Left lobe of liver (tissue), 2 donors: Measurements from ENCODE around the gene USP12. TPM values are rescaled to one million over a fixed set of nuclear protein-coding genes. Genes with fewer than 3 reads are reported as not detected.
A peak's percentile ranks its signal among the peaks of the same experiment; 100 is the strongest.
"Not testable (repeated sequence)": the region's sequence is repeated elsewhere in the genome, so short reads cannot be mapped to it uniquely, and the experiment has no call there.

ENCODE experiments used
- ATAC-seq: fragments of 200-7000 bp; cut with Tn5 transposase; one replicate; pipeline ENCODE4 v1.9.1; 2020; ENCODE audit warnings: mild to moderate bottlenecking, moderate library complexity
- DNase-seq: peaks from one replicate; pipeline ENCODE4 v3.0.0-alpha.2; 2020; ENCODE audit warnings: low spot score
- total RNA-seq: library from RNA; stranded (reverse); gene quantifications from one replicate; pipeline ENCODE4 v1.2.1, GENCODE V29; 2021
- donor health status: DM: no; HTN: no; CAD: no; lungs with moderate emphysema.
- donor health status: DM: no; HTN: yes; CAD: no.

The USP12 gene, protein sequence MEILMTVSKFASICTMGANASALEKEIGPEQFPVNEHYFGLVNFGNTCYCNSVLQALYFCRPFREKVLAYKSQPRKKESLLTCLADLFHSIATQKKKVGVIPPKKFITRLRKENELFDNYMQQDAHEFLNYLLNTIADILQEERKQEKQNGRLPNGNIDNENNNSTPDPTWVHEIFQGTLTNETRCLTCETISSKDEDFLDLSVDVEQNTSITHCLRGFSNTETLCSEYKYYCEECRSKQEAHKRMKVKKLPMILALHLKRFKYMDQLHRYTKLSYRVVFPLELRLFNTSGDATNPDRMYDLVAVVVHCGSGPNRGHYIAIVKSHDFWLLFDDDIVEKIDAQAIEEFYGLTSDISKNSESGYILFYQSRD
- 11.5 TPM for total RNA-seq

DNA sequence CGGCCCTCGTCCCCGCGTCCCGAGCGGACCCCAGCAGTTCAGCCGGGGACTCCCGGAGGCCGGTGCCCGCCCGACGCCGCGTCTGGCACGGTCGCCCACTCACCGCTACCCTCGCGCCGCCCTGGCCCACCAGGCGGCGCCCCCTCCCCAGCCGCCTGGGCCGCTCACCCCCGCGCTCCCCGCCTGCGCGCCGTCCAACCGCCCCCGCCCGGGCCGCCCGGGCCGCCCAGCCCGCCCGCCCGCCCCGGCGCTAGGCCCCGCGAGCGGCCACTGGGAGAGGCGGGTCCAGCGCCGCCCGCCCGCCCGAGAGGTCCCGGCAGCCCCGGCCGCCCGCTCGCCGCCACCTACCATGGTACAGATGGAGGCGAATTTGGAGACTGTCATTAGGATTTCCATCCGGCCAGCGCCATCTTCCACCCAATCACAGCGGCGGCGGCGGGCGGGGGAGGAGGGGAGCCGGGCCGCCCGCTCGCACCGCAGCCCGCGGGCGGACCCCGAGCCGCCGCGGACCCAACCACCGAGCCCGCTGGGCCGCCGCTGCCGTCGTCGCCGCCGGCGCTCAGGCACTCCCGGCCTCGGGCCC lies at the start of gene USP12:
USP12 (minus strand) TSS at position 568 of the 583 bp plus-strand sequence; CDS start at position 396, 172 bp downstream.
- DNase-seq, result peak; percentile 57
- peak; percentile 36 for ATAC-seq

GRCh38 chr13:27219611-27220010 lies 48.0 kb upstream of the USP12 start:
- DNase-seq, result no peak

GRCh38 chr13:27218861-27219260 lies 47.2 kb upstream of the USP12 start:
- ATAC-seq, DNase-seq: not testable (repeated sequence)

More at GRCh38 chr13:27219611-27220010, 48.0 kb upstream of the USP12 start:
- no peak for ATAC-seq

- not testable (repeated sequence) for DNase-seq, ATAC-seq
Measured at GRCh38 chr13:27217791-27218190, 46.2 kb upstream of the USP12 start.

DNA sequence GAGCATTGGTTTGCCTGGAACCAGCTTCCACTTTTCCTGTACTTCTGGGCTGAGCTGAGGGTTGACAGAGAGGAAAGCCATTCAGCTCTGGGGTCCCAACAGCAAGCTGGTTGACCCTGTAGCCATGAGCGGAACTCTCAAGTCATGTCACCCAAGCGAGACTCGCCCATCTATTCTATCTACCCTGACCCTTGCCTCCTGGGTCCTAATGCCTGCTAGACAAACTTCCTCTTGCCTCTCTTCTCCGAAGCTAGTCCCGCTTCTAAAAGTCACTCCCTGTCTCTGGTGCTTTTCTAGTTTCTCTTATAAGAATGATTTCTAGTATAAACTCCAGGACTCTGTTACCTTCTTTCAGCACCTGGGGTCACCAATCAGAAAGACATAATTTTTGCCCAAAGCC lies 41.8 kb upstream of the USP12 start:
- DNase-seq, ATAC-seq: not testable (repeated sequence)

DNA sequence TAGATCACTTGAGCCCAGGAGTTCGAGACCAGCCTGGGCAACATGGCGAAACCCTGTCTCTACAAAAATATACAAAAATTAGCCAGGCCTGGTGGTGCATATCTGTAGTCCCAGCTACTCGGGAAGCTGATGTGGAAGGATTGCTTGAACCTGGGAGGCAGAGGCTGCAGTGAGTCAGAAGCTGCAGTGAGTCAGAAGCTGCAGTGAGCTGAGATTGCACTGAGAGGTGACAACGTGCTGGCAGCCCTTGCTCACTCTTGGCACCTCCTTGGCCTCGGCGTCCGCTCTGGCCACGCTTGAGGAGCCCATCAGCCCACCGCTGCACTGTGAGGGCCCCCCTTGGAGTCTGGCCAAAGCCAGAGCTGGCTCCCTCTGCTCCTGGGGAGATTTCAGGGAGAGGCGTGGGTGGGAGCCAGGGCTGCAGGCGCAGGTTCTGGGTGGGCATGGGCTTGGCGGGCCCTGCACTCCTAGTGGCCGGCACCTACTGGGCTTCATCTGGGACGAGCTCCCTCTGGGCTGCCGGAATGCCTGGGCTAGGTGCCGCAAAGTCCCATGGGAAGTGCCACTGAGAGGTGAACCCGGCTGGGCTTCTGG lies 40.3 kb upstream of the USP12 start:
- no peak for DNase-seq
- ATAC-seq, result no peak

DNA sequence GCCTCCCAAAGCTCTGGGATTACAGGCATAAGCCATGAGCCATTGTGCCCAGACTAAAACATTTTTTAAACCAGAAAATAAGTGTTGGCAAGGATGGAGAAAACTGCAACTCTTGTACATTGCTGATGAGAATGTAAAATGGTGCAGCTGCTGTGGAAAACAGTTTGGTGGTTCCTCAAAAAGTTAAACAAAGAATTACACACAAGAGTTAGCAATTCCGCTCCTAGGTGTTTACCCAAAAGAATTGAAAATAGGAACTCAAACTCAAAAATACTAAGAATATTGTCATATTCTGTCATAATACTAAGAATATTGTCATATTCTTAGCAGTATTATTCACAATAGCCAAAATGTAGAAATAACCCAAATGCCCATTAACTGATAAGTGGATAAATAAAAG lies 39.7 kb upstream of the USP12 start:
- no peak for ATAC-seq
- no peak for DNase-seq

DNA sequence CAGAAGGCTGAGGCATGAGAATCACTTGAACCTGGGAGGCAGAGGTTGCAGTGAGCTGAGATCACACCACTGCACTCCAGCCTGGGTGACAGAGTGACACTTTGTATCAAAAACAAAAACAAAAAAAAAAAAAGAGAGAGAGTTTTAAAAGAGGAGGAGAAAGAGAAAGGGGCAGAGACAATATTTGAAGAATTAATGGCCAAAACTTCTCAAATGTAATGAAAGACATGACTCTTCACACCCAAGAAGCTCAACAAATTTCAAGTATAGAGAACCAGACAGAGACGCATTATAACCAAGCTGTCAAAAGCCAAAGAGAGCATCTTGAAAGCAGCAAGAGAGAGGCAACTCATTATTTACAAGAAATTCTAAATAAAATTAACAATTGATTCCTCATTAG lies 36.9 kb upstream of the USP12 start:
- no peak for ATAC-seq

DNA sequence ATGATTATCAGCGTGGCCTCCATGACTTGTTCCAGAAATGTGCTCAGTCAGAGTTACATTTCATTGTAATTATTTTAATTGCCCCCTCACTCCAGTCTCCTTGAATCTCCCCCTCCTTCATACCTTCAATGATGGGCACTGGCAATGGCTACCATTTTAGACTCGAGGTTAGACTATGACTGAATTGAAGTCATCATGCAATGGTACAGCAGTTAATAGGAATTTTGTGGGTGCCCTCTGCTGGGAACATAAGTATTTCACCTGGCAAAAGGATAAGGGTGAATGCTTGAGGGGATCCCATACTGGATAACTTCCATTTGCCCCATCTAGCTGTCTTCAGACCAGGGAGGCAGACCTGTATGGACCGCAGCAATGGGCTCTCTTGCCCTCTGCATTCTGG lies 32.2 kb upstream of the USP12 start:
- no peak for DNase-seq
- ATAC-seq, result peak; percentile 88

More for the DNA sequence above, 36.9 kb upstream of the USP12 start:
- no peak for DNase-seq

DNA sequence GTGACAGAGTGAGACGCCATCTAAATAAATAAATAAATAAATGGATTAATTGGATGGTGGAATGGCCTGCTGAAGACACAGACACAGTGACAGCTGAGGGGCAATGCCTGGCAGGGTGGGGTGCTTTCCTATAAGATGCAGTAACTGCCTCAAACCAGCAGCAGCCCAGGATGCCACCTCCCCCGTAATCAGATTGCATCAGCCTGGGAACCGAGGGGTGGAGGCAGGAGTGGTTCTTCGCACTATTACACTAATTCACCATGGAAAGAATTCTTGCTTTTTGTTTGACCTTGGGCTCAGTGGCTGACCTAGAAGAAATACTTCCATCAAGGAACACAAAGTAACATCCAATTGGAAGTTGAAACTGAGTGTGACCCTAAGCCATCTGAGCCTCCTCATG lies 31.6 kb upstream of the USP12 start:
- ATAC-seq, result no peak
- DNase-seq, result no peak

GRCh38 chr13:27201661-27202060 lies 30.1 kb upstream of the USP12 start:
- ATAC-seq, result no peak
- DNase-seq, result no peak

DNA sequence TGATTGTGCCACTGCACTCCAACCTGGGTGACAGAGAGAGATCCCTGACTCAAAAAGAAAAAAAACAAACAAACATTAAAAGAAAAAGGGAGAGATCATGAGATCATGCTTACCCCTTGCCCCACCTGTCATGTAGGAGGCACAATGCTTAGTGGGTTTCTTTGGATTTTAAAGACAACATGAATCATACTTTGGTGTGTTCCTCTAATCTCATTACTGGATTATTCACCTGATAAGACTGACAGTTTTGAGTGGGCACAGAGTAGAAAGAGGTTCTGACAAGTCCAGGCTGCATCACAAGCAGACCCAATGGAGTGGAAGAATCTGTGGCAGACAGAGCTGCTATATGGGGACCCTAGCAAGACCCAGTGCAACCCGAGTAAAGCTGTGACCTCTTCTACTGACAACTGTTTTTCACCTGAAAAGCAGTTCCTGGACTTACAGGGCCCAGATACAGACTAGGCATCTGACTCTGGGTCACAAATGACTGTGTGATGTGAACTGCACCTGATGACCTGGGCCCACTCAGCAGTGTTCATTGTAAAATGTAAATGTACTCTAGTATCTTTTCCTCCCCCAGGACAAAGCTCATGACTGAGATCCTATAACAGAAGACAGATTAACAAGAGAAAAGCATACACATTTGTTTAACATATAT lies 28.9 kb upstream of the USP12 start:
- DNase-seq, result no peak
- no peak for ATAC-seq

DNA sequence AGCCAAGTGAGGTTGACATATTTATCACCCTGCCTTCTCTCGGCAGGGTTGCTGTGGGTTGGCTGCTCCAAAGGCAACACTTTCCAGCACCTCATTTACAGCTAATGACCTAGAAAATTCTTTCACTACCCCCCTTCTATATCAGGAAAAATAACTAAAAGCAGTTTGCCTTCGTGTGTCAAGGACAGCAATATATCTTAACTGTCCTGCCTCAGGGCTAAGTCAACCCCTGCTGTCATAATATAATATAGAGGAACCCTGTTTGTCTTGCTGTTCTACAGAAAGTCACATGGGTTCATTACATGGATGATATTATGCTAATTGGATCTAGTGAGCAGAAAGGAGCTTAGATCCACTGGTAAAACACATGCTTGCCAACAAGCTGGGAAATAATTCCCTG lies 28.1 kb upstream of the USP12 start:
- DNase-seq (no peak), ATAC-seq (no peak)

DNA sequence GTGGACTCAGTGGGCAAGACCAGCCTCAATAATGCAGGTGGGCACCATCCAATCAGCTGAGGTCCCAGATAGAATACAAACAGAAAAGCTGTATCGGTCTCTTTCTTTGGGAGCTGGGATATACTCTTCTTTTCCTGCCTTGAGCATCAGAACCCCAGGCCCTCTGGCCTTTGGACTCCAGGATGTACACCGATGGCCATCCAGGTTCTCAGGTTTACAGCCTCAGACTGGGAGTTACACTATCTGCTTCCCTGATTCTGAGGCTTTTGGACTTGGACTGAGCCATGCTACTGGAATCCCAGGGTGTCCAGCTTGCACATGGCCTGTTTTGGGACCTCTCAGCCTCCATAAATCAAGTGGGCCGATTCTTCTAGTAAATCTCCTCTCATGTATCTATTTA lies 27.6 kb upstream of the USP12 start:
- no peak for DNase-seq
- ATAC-seq, result no peak

- DNase-seq (no peak), ATAC-seq (no peak)
Measured at GRCh38 chr13:27194895-27195764, 23.5 kb upstream of the USP12 start.

GRCh38 chr13:27194209-27194608 lies 22.6 kb upstream of the USP12 start:
- ATAC-seq (peak; percentile 38), DNase-seq (no peak)

- no peak for ATAC-seq
- no peak for DNase-seq
Measured at GRCh38 chr13:27193496-27193895, 21.9 kb upstream of the USP12 start.

- no peak for ATAC-seq
- no peak for DNase-seq
Measured at GRCh38 chr13:27192973-27193372, 21.4 kb upstream of the USP12 start.

DNA sequence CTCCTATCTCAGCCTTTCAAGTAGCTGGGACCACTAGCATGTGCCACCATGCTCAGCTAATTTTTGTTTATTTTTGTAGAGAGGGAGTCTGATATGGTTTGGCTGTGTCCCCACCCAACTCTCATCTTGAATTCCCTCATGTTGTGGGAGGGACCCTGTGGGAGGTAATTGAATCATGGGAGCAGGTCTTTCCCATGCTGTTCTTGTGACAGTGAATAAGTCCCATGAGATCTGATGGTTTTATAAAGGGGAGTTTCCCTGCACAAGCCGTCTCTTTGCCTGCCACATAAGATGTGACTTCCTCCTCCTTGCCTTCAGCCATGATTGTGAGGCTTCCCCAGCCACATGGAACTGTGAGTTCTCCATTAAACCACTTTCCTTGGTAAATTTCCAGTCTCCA lies 20.8 kb upstream of the USP12 start:
- not testable (repeated sequence) for ATAC-seq, DNase-seq

DNA sequence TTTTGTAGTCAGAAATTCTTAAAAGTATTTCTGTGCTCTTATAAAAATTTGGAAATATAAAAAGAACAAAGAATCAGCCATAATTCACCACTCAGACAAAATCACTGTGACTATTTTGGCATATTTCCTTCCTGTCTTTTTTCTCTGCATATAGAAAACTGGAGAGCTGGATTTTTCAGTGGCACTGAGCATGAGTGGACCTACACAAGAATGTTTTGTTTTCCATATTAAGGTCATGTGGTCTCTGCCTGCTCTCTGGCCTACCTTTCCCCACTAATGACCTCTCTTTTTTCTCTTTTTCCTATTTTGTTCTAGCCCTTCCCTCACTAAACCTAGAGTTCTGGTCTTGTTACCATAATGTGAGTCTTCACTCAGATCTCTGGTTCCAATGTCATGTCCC lies 17.6 kb upstream of the USP12 start:
- DNase-seq, result no peak
- no peak for ATAC-seq

- DNase-seq, result peak; percentile 54
- peak; percentile 63 for ATAC-seq
Measured at GRCh38 chr13:27188239-27188638, 16.6 kb upstream of the USP12 start.
